ENCODE results near the gene RPS6KA2.

Gene RPS6KA2

DNA sequence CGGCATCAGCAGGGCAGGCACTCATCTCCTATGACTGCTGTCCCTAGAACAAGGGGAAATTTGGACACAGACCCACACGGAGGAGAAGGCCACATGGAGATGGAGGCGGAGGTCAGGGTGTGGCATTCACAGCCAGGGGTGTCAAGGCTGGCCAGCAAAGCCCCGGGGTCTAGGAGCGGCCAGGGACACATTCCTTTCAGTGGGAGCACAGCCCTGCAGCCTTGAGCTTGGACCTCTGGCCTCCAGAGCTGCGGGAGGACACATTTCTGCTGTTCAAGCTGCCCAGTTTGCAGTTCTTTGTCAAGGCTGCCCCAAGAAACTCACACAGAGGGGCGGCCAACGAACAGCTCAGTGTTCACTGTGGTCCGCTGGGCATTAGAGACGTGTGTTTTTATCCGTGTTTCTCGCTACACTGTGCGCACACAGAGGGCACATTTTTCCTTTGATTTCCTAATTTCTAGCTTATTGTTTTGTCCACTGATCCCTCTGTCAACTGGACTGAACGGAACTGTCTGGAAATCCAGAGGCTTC, 150.9 kb downstream of the RPS6KA2 start:
- no peak for DNase-seq

DNA sequence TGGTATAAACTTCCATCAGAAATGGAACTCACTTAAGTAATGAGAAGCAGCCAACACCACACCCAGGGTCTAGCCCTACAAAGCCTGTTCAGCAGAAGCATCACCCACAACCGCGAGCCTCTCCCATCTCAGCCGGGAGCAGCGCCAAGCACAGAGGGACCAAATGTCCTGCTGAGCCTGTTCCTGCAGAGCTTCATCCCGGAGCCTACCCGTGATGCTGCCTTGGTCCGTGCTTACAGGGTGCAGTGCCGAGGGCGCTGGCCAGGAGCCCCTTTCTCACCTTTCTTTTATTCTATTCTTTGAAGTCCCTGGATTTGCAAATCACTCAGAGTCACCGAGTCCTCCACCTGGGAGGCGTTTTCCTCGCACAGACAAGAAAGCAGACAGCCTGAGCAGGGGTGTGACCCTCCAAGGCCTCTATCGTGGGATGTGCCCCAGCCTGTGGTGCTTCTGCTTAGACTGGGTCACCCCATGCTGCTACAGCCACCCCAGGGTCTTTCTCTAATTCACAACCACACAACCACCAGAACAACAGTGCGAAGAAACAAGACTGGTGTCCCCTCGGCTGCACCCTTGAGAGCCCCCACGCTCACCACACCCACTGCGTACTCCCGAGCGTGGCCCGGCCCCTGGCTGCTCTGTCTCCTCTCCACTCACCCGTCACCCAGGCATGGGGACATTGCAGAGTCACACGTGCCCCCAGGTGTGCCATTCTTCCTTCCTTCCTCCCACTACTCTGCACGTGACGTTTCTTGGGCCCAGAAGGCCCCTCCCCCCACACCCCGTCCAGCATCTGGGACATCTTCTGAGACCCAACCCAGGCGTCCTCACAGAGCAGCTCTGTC, 152.1 kb downstream of the RPS6KA2 start:
- no peak for DNase-seq

DNA sequence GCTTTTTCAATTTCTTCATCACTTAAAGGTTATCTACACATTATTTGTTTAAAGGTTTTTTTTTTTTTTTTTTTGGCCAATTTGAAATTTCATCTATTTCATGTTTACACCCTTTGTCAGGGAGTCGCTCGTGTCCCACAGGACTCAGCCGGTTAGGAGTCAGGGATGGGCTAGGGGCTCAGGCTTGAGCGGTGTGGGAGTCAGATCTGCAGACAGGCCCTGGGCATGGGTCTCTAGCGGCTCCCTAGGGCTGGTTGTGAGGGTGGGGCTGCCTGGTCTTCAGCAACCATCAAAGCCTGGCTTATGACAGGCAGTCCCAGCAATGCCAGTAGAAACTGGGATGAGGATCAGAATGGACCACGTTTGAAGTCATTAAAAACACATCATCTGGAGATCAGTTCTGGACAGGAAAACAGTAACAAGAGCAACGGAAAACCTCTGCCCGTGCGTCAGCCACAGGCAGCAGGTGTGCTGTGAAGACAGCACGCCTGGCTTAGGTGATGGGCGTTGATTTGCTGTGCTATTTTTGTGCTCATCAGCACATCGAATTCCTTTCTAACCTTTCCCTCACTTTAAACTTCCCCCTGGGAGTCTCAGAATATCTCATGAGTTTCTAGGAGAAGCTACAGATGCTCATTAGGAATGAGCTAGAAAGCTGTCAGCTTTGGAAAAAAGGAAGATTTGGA, 153.0 kb downstream of the RPS6KA2 start:
- DNase-seq = no peak

DNA sequence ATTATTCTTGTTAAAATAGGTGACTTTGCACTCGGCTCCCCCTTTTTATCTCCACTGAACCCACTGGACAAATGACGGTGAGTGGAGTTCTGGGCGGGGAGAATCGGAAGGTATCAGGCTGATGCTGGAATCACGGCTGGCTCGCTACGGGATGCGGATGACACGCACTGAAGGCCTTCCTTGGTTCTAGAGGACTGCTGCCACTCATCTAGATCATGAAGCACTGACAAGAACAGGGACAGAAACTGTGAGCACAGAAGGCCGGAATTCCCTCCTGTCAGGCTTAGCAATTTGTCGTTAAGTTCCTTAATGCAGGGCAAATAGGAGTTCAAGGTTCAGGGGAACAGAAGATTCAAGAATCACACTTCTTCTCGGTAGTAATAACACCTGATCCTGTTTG, 154.4 kb downstream of the RPS6KA2 start:
- DNase-seq = no peak

DNA sequence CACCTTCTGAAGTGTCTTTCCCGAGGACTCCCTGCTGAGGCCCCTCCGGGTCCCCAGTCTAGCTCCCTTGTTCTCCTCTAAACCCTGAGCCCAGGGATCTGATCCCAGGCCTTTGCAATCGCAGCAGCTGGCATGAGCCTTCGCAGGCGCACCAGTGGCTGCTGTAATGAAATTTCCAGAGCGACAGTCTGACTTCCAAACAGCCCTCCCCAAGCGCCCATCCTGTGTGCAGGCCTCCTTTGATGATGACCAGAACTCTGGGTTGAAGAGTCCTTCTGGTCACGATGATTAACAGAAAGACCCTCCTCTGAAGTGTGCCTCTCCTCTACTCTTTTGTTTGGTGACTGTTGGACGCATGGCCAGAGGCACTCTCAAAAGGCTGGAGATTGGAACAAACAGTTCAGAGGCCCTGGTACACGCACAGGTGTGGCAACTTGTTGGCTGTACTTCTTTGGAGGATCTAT, 155.2 kb downstream of the RPS6KA2 start:
- DNase-seq = no peak

DNA sequence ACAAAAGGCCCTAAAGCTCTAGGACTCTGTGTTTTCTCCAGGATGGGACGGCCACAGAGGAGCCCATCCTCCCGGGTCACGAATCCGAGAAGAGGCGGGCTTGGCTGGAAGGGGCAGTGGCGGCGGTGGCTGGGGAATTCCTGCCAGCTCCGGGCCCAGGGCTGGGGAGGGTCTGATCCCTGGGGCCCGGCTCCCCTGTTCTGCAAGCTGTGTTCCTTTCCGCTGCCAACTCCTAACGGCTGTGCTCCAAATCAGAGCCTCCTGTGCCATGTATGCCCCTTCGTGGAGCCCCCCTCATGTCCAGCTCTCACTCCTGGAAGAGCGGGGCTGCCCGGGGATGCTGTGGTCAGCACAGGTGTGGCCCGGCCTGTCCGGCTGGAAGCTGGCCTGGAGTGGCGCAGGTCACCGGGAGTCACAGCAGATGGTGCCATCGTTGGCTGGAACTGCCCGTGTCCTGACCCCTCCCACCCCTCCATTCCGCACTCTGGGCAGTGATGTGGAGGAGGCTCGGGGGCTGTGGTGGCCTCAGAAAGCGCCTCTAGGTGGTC, 156.1 kb downstream of the RPS6KA2 start:
- DNase-seq = no peak

DNA sequence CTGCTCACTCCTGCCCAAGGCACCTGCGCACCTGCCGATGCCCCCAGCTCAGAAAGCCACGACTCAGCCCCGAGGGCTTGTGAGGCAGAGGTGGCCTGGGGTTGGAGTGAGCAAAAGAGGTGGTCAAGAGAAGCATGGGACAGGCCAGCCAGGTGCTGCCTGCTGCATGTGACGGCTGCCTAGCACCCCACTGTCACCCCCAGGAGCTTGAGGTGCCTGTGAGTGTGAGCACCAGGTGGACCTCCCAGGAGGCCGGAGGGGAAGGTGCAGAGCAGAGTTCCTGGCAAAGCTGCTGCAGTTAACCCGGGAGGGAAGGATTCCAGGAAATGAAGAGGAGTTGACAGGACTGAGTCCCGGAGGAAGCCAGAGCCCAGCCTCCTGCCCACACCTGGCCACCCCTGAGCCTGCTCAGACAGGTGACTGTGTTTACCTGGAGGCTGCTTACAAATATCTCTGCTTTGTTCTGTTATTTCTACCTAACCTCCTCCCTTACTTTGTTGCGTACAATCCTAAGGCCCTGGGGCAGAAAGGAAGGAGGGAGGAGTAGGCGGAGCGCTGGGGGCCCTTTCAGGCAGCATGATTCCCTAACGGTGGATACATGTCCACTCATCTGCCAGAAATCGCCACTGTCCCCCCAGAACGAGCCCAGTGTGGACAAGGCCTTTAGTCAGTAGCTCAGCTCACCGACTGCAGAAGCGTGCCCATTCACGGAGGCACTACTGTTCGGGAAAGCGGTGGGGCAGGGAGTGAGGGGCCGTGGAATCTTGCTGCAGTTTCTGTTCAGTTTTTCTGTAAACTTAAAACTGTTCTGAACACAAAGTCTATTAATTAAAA, 156.8 kb downstream of the RPS6KA2 start:
- DNase-seq = no peak

DNA sequence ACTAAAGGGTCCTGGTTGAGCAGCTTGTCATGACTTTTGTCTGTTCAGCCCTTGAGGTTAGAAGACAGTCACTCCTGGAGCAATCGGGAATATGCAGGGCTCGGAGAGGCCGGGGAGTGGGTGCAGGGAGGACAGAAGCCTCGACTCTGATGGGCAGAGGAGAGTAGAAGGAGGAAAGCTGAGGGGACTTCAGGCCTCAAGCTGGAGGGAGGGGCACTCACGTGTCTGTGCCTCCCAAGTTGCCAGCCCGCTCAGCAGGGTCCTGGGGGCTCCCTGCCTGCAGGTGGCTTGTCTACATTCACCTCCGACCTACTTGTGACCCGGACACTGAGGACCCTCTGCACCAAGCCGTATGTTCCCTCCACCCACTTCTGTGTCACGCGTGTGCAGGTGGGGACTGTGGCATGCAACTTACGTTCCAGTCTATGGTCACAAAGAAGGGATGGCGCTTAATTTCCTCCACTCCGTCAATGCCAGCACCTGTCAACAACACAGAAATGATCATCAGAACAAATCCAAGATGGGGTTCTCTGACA, 157.6 kb downstream of the RPS6KA2 start:
- no peak for DNase-seq

DNA sequence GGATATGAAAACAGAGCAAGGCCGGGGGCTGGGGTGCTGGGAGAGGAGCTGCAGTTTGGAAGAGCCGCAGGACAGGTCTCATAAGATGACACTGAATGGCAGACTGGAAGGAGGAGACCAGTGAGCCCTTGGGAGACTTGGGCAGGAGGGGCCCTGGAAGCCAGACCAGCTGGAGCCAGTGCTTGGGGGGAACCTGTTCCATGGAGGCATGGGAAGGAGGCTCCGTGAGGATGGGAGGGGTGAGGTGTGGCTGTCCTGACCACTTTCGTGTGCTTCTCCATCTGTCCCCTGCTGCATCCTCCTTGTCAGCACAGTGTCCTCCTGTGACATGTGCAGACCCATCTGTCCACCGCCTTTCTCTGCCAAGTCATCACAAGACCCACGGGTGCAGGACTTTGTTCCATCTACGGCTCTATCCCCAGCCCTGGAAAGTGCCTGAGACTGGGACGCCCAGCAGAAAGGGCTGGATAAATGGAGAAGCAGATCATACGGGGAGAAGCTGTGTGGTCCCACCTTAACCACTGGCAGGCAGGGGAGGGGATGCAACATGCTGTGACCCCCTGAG, 159.5 kb downstream of the RPS6KA2 start:
- peak; percentile 84 to 87 for DNase-seq

DNA sequence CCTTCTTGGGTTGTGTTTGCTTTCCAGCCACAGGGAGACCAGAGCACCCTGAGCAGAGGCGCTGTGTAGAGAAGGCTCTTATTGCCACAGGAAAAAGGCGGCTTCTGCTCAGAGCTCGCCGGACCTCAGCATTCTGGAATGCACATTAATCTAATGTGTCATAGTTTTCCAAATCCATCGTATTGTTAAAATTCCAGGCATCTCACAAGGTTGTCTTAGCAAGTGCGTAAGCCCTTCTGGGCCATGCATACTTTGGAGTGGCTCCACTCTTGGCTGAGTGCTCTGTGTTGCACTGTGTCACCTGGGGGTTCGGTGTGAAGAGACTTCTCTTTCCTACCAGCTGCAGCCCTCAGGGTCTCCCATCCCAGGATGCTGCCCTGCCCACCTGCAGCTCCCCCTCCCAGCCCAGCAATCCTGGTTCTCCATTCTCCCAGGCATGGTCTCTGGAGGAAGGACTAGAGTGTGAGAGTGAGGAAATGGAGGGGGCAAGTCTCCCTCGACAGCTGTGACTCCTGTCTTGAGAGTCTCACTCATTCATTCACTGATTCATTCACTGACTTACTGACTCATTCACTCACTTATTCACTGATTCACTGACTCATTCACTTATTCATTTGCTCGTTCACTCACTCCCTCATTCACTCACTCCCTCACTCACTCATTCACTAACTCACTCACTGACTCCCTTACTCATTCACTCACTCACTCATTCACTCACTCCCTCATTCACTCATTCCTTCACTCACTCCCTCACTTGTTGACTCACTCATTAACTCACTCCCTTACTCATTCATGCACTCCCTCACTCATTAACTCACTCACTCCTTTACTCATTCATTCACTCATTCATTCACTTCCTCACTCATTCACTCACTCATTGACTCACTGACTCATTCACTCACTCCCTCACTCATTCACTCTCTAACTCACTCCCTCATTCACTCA, 160.6 kb downstream of the RPS6KA2 start:
- no peak for DNase-seq

DNA sequence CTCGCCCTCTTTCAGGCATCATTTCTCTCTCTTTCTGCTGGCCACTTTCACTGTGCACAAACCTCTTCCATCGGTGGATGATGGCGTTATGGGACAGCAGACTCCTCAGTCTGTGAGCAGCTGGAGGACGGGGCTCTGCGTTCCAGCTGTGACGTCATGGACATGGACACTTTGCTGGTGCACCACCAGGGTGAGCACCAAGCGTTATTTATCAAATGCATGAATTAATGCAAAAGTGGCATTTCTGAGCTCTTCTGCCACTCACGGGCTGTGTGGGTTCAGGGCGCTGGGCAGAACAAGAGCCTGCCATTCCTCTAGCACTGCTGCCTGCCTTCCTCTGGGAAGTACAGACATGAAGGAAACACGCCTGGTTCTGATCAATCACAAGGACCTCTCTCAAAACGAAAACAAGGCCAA, 161.4 kb downstream of the RPS6KA2 start:
- DNase-seq = no peak

DNA sequence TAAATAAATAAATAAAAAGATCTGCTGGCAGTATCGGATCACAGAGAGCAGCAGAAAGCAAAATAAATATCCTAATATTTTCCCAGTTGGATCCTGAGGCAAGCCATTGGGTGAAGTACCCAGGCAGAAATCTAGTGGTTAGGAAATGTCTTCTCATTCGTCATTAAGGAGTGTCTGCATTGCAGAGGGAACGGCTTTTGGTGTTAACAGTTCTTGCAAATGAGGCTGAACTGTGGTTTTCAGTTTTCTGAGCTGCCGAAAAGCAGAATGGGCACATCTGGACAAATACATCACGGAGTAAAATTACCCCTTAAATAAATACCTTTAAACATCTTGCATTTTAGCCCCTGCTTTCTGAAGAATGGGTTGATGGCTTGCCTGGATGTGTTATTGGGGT, 162.1 kb downstream of the RPS6KA2 start:
- DNase-seq = no peak

DNA sequence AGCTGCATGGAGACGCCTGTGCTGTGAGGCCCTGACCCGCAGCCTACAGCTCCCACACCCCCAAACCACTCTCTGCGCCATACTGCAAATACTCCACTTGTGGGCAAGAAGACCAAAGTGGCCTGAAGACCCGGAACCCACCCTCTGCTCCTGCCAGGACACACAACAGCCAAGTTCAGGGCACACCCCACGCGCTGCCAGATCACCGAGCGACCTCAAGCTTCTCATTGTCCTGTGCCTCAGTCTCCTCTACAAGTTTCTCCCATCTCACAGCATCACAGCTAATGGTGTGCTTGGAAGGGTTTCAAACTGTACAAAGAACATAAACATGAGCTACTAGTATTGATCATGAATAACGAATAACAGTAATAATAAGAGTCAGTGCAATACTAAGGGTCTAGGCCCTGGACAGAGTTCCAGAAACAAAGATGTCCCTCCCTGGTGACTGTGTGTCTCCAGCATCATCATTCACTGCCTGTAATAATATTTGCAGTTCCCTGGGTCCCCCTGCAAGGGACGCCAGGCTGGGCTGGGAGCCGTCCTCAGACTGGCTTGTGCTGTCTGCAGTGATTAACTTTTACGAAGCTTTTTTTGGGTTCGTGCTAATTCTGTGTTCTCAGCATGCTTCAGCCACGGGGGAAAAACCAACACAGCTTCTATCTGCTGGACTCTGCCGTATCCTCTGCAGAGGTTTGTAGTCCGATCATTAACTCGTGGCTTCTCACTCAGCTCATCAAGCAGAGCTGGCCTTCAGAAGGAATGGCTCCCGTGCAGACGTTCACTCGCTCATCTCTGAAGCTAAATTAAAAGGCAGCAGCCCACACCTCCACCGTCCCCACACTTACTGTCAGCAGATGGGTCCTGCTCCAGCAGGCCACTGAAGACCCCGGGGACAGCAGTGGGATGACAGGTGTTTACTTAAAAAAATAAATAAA, 162.7 kb downstream of the RPS6KA2 start:
- no peak for DNase-seq

DNA sequence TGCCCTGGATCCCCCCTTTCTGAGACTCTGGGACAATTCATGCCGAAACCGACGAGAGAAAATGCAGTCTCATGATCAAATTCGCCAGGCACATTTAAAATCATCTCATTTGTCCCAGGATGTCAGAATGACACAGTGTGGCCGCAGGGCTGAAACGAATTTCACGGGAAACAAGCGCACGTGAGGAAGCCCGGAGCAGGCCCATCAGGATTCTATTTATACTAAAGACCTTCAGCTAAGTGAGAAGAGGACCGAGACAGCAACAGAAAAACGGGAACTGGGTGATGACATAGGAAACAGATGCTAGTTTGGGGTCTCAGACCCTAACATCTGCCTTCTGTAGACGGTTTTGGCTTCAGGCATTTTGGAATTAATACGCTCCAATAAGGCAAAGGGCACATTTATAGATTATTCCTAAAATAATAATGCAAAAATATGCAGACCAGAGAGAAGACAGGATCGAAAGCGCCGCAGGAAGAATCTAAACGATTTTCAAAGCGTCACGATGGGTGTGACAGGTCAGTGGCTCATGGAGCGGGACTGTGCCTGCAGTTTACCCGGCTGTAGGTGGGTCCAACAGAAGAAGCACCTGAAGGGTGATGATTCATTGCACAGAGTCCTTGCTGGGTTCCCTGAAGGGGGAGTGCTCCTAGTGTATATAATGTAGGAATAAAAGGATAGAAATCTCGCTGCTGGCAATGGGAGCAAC, 163.5 kb downstream of the RPS6KA2 start:
- DNase-seq = no peak

DNA sequence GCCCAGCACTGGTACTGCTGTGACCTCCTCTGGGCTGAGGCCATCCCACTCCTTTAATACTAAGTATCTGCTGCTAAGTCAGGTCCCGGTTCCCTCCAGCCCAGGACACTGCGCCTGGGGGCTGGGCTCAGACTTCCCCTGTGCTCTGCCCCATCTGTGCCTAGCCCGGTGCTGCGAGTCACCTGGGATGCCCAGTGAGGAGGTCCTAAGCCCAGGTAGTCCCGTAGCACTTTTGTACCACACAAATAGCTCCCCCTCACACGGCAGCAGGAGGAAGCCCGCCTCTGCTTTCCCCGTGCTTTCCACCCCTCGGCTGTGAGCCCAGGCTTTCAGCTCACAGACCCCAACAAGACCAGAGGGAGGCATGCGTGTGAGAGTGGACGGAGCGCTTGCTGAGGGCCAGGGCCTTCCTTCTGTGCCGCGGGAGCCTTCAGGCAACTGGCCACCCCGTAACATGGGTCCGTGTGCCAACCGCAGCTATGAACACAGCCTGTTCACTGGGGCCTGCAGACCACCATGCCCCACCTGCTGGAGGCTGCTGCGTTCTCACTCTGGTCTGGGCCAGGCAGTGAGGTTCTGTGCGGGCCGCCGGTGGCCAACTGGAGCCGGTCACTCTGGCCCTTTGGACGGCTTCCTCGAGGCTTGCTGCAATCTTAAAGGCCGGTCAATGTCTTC, 164.5 kb downstream of the RPS6KA2 start:
- DNase-seq = no peak

DNA sequence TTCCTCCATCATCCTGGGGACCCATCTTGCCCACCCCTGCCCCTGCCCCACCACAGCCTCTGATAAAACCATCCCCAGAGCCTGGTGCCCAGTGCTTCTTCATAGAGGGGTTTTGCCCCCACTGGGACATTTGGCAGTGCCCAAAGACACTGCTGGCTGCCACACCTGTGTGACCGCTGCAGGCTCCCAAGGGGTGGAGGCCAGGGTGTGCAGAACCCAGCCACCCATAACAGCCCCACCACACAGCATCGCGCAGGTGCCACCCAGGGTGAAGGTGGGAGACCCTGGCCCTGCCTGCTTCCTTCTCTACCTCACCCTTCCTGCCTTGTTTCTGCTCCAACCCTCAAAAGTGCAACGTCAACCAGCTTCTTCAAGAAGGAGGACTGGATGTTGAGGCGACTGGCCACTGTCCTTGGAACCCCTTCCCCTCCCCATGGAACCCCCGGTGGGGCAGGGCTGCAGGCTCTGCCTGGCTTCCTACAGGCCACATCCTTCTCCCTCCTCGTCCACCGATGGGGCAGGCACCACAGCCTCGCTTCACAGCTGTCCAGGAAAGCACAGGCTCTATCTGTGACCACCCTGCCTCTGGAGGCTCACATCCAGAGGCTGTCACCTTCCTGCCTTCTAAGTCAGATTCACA, 165.1 kb downstream of the RPS6KA2 start:
- DNase-seq = no peak

DNA sequence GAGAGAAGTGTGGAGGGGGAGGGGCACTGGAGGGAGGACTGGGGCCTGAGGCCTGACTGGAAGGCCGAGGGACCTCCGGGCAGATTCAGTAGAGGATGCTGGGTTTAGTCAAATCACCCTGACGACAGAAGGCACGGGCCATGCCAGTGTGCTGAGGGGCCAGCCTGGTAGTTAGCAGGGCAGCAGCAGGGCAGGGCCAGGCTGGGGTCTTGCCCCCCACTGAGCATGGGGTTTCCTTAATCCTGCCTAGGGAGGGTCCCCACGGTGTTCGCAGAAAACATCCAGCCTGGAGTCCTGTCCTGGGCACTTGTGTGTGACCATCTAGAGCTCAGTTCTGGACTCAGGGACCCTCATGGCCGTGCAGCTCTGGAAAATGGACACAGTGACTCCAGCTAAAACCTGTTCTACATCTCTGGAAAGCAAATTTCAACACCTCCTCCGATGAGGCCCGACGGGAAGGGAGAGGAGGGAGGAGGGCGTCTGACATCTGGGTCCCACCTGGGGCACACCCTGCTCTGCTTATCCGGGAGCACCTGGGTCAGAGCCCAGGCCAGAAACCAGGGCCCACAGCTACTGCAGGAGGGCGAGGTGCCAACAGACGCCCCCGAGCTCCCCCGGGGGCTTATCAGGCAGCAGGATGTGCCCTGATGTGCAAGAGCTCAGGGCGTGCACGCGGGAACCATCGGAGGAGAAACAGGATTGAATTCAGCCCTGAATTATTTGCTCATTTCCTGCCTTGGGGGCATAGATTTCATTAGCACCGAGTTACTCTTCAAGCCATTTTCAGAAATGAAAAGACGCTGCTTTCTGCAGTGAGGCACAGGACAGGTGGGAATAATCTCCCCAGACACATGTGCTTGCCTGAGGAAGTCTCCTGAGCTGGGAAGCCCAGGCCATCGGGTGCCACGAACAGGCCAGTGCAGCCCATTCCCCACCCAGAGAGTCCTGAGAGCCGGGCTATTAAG, 166.3 kb downstream of the RPS6KA2 start:
- DNase-seq = no peak

Data from cerebellar nuclear complex (tissue), 1 donor.